WTC11 (cell line): ENCODE results near the gene ZNRF2. TPM values are rescaled to one million over a fixed set of nuclear protein-coding genes. Genes with fewer than 3 reads are reported as not detected.

Experiments
- ATAC-seq: fragments of 200-7000 bp; cut with Tn5 transposase; 2 replicates; pipeline ENCODE4 v1.10.0; 2021; ENCODE audit warnings: mild to moderate bottlenecking, moderate library complexity
- CTCF ChIA-PET: fragments of 300-600 bp; sonication (Branson Sonifier 250); formaldehyde crosslinking; loops from one replicate; lab custom pipeline; 2021; ENCODE audit warnings: antibody characterized with exemption; lab: Charles Lee
- POLR2A ChIA-PET: fragments of 350-600 bp; sonication (Branson Sonifier 250); formaldehyde crosslinking; loops from one replicate; lab custom pipeline; 2021; ENCODE audit warnings: antibody characterized with exemption; lab: Charles Lee
- DNase-seq: peaks from one replicate; pipeline ENCODE4 v3.0.0; 2021; ENCODE audit warnings: low spot score
- H3K27ac Mint-ChIP-seq: 2 replicates; pipeline ENCODE4 v1.8.0; 2021; ENCODE audit warnings: mixed read lengths
- H3K27me3 Mint-ChIP-seq: 2 replicates; pipeline ENCODE4 v1.8.0; 2021; ENCODE audit warnings: low read depth, mild to moderate bottlenecking, moderate library complexity, mixed read lengths
- H3K36me3 Mint-ChIP-seq: 2 replicates; pipeline ENCODE4 v1.8.0; 2021; ENCODE audit warnings: mixed read lengths
- H3K4me1 Mint-ChIP-seq: 2 replicates; pipeline ENCODE4 v1.8.0; 2022; ENCODE audit warnings: mixed read lengths
- H3K4me3 Mint-ChIP-seq: 2 replicates; pipeline ENCODE4 v1.8.0; 2021; ENCODE audit warnings: mild to moderate bottlenecking, moderate library complexity, mixed read lengths
- H3K9me3 Mint-ChIP-seq: 2 replicates; pipeline ENCODE4 v1.8.0; 2021; ENCODE audit warnings: mixed read lengths
- CBFB ChIP-seq: sonication (generic); formaldehyde crosslinking; IDR thresholded peaks from 2 replicates; pipeline ENCODE4 v1.8.1; 2022; ENCODE audit warnings: mild to moderate bottlenecking, low read depth, missing genetic modification reagents
- ELF4 ChIP-seq: sonication (generic); formaldehyde crosslinking; IDR thresholded peaks from 2 replicates; pipeline ENCODE4 v1.8.1; 2022; ENCODE audit warnings: low read depth, mild to moderate bottlenecking, moderate library complexity, missing genetic modification reagents
- GABPB1 ChIP-seq: sonication (generic); formaldehyde crosslinking; IDR thresholded peaks from 2 replicates; pipeline ENCODE4 v1.8.1; 2023; ENCODE audit warnings: mild to moderate bottlenecking, missing genetic modification reagents
- HMGA2 ChIP-seq: fragments of 250-450 bp; sonication (Bioruptor Pico); IDR thresholded peaks from 2 replicates; pipeline ENCODE4 v1.4.0; 2021; ENCODE audit warnings: mild to moderate bottlenecking, moderate library complexity
- MXD4 ChIP-seq: fragments of 250-450 bp; sonication (Bioruptor Pico); IDR thresholded peaks from 2 replicates; pipeline ENCODE4 v1.8.0; 2021; ENCODE audit warnings: mild to moderate bottlenecking, moderate library complexity, borderline replicate concordance
- NR2C2 ChIP-seq: sonication (generic); formaldehyde crosslinking; IDR thresholded peaks from 2 replicates; pipeline ENCODE4 v1.8.0; 2022; ENCODE audit warnings: mild to moderate bottlenecking, missing genetic modification reagents
- NR3C1 ChIP-seq: sonication (generic); formaldehyde crosslinking; conservative IDR thresholded peaks from 2 replicates; pipeline ENCODE4 v1.8.1; 2023; ENCODE audit warnings: low read depth, mild to moderate bottlenecking, missing genetic modification reagents
- ZNF219 ChIP-seq: sonication (generic); formaldehyde crosslinking; IDR thresholded peaks from 2 replicates; pipeline ENCODE4 v1.8.0; 2023; ENCODE audit warnings: missing genetic modification reagents, mild to moderate bottlenecking, borderline replicate concordance
- total RNA-seq: library from RNA; stranded (reverse); gene quantifications from 3 replicates; pipeline ENCODE4 v1.2.3, GENCODE V29; 2021
- TF ChIP-seq, protein P1 (sequence below): fragments of 250-450 bp; sonication (Bioruptor Pico); conservative IDR thresholded peaks from 2 replicates; pipeline ENCODE4 v1.9.0; 2021; ENCODE audit warnings: mild to moderate bottlenecking
- TF ChIP-seq, protein P2 (sequence below): sonication (generic); formaldehyde crosslinking; IDR thresholded peaks from 2 replicates; pipeline ENCODE4 v1.8.1; 2023; ENCODE audit warnings: mild to moderate bottlenecking, missing genetic modification reagents, moderate library complexity
- TF ChIP-seq, protein P3 (sequence below): sonication (generic); formaldehyde crosslinking; IDR thresholded peaks from 2 replicates; pipeline ENCODE4 v1.8.1; 2023; ENCODE audit warnings: mild to moderate bottlenecking, missing genetic modification reagents
- TF ChIP-seq, protein P4 (sequence below): sonication (generic); formaldehyde crosslinking; IDR thresholded peaks from 2 replicates; pipeline ENCODE4 v1.8.1; 2022; ENCODE audit warnings: missing genetic modification reagents, borderline replicate concordance
- TF ChIP-seq, protein P5 (sequence below): sonication (generic); formaldehyde crosslinking; IDR thresholded peaks from 2 replicates; pipeline ENCODE4 v1.8.0; 2022; ENCODE audit warnings: mild to moderate bottlenecking, missing genetic modification reagents
- TF ChIP-seq, protein P6 (sequence below): sonication (generic); formaldehyde crosslinking; IDR thresholded peaks from 2 replicates; pipeline ENCODE4 v1.8.0; 2022; ENCODE audit warnings: mild to moderate bottlenecking, missing genetic modification reagents

Gene ZNRF2
- total RNA-seq, 1 experiment from 2014 or later: 18.2 TPM

DNA sequence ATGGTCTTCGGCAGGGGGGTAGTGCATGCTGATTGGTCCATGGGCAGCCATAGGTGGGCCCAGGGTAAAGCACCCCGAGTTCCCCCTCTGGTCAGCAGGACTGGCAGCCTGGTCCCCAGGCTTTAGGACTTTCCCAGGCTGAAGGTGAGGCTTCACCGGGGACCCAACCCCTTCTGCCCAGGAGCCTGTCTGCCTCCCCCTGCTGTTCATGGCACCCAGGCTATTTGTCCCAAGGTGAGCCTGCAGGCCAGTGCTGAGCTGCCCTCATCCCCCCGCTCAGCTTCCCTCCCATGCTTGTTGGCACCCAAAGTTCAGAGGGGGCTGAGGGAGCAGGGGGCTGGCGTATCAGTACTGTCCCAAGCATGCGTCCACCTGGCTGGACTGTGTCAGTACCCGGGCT, 38.5 kb upstream of the ZNRF2 start:
- Mint-ChIP-seq H3K27ac (no peak overlapping the region), H3K9me3 (peaks cover 4% of the 10 kb centered on the region; the same call in 1 of the 2 replicates), H3K4me3 (no peak overlapping the region), H3K36me3 (no peaks in the 10 kb centered on the region), H3K27me3 (no peaks in the 10 kb centered on the region), H3K4me1 (peaks cover 12% of the 10 kb centered on the region)
- ChIA-PET CTCF (no interaction called here), POLR2A (interaction anchor here (0.8 kb wide), 1 partner anchor 205 kb away, joined by 3 read pairs; no protein-coding TSS in a partner anchor)
- TF ChIP-seq GABPB1 (no peak), ELF4 (CRISPR knock-in tag) (no peak), MXD4 (no peak), NR2C2 (CRISPR knock-in tag) (no peak)
- TF ChIP-seq, protein P1, sequence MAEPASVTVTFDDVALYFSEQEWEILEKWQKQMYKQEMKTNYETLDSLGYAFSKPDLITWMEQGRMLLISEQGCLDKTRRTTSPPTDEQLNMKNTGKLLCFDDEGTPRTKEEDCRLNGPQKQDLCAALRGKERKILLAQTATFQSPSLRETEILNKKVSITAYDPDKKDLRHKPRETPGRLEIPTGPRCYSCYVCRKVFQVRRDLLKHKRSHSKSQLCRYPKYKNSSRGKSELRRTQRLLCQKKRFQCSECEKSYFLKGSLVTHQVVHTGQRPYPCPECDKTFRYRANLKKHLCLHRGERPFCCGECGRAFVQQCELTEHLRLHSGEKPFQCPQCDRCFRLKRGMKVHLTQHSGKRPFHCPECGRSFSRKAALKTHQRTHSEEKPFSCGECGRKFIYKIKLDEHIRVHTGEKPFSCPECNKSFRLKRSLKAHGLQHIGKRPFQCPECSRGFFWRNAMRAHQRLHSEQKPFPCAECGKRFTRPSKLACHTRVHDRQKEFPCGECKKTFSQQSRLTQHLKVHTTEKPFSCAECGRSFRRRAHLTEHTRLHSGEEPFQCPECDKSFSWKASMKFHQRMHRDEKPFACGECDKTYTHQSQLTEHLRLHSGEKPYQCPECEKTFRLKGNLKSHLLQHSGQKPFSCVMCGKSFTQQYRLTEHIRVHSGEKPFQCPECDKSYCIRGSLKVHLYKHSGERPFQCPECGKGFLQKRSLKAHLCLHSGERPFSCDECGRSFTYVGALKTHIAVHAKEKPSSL: no peak
- TF ChIP-seq, protein P2, sequence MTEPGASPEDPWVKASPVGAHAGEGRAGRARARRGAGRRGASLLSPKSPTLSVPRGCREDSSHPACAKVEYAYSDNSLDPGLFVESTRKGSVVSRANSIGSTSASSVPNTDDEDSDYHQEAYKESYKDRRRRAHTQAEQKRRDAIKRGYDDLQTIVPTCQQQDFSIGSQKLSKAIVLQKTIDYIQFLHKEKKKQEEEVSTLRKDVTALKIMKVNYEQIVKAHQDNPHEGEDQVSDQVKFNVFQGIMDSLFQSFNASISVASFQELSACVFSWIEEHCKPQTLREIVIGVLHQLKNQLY (CRISPR knock-in tag): no peak
- TF ChIP-seq, protein P3, sequence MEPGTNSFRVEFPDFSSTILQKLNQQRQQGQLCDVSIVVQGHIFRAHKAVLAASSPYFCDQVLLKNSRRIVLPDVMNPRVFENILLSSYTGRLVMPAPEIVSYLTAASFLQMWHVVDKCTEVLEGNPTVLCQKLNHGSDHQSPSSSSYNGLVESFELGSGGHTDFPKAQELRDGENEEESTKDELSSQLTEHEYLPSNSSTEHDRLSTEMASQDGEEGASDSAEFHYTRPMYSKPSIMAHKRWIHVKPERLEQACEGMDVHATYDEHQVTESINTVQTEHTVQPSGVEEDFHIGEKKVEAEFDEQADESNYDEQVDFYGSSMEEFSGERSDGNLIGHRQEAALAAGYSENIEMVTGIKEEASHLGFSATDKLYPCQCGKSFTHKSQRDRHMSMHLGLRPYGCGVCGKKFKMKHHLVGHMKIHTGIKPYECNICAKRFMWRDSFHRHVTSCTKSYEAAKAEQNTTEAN (CRISPR knock-in tag): no peak
- TF ChIP-seq, protein P4, sequence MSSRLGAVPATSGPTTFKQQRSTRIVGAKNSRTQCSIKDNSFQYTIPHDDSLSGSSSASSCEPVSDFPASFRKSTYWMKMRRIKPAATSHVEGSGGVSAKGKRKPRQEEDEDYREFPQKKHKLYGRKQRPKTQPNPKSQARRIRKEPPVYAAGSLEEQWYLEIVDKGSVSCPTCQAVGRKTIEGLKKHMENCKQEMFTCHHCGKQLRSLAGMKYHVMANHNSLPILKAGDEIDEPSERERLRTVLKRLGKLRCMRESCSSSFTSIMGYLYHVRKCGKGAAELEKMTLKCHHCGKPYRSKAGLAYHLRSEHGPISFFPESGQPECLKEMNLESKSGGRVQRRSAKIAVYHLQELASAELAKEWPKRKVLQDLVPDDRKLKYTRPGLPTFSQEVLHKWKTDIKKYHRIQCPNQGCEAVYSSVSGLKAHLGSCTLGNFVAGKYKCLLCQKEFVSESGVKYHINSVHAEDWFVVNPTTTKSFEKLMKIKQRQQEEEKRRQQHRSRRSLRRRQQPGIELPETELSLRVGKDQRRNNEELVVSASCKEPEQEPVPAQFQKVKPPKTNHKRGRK (CRISPR knock-in tag): no peak
- no peak for ATAC-seq
- no peak for DNase-seq

DNA sequence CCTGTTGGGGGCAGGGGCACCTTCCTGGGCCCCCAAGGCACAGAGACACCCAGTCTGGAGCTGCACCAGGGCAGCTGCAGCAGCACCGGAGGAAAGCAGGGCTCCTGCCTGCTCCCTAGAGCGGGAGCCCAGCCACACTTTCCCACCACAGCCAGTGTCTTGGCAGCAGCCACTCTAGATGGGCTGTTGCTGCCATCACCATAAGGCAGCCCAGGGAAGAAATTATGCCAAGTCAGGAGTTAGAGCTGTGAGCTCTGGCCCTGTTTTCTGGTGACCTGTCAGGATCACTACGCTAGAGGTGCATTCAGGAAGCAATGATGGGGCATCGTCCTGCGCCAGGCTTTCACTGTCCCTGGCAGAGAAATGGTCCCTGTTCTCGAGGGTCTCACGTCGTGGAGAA, 38.0 kb upstream of the ZNRF2 start:
- POLR2A ChIA-PET: no interaction called here
- no peak overlapping the region for H3K27ac Mint-ChIP-seq
- TF ChIP-seq HMGA2 (CRISPR knock-in tag) (no peak), CBFB (no peak), ZNF219 (no peak), NR2C2 (CRISPR knock-in tag) (no peak), NR3C1 (no peak)
- TF ChIP-seq, protein P2 (CRISPR knock-in tag): no peak
- TF ChIP-seq, protein P5, sequence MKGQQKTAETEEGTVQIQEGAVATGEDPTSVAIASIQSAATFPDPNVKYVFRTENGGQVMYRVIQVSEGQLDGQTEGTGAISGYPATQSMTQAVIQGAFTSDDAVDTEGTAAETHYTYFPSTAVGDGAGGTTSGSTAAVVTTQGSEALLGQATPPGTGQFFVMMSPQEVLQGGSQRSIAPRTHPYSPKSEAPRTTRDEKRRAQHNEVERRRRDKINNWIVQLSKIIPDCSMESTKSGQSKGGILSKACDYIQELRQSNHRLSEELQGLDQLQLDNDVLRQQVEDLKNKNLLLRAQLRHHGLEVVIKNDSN: no peak
- TF ChIP-seq, protein P6, sequence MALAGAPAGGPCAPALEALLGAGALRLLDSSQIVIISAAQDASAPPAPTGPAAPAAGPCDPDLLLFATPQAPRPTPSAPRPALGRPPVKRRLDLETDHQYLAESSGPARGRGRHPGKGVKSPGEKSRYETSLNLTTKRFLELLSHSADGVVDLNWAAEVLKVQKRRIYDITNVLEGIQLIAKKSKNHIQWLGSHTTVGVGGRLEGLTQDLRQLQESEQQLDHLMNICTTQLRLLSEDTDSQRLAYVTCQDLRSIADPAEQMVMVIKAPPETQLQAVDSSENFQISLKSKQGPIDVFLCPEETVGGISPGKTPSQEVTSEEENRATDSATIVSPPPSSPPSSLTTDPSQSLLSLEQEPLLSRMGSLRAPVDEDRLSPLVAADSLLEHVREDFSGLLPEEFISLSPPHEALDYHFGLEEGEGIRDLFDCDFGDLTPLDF (CRISPR knock-in tag): no peak
- no peak for ATAC-seq
- DNase-seq: no peak
- peaks cover 4% of the 10 kb centered on the region; the same call in 1 of the 2 replicates for H3K9me3 Mint-ChIP-seq
- CTCF ChIA-PET: interaction anchor here (0.6 kb wide), 1 partner anchor 23 kb away, joined by 3 read pairs; no protein-coding TSS in a partner anchor
- no peaks in the 10 kb centered on the region for H3K27me3 Mint-ChIP-seq
- H3K36me3 Mint-ChIP-seq: no peaks in the 10 kb centered on the region
- H3K4me3 Mint-ChIP-seq: no peak overlapping the region
- peaks cover 12% of the 10 kb centered on the region for H3K4me1 Mint-ChIP-seq
